GM23338 (cell line): ENCODE measurements around the gene FAM50A. TPM values are rescaled to one million over a fixed set of nuclear protein-coding genes. Genes with fewer than 3 reads are reported as not detected.

Experiments
- ATAC-seq: fragments of 200-7000 bp; cut with Tn5 transposase; 3 replicates; pipeline ENCODE4 v1.9.1; 2020
- DNase-seq: peaks from one replicate; pipeline ENCODE4 v3.0.0-alpha.2; 2015; ENCODE audit warnings: low spot score
- H2AFZ ChIP-seq: fragments of 200-600 bp; sonication (generic); 2 replicates; pipeline ENCODE4 v1.8.0; 2016; ENCODE audit warnings: antibody characterized with exemption, mild to moderate bottlenecking, moderate library complexity
- H3F3A ChIP-seq: fragments of 200-600 bp; sonication (generic); replicated peaks from 2 replicates; pipeline ENCODE4 v1.8.0; 2017; ENCODE audit warnings: antibody characterized with exemption, mixed run types, low read depth
- H3K27ac ChIP-seq: fragments of 200-600 bp; sonication (generic); 2 replicates; pipeline ENCODE4 v1.6.1; 2016; ENCODE audit warnings: low read depth
- H3K27me3 ChIP-seq: fragments of 200-600 bp; sonication (generic); 2 replicates; pipeline ENCODE4 v1.8.0; 2016; ENCODE audit warnings: mild to moderate bottlenecking, mixed run types, moderate library complexity; ENCODE audit not compliant: insufficient read depth
- H3K36me3 ChIP-seq: fragments of 200-600 bp; sonication (generic); 2 replicates; pipeline ENCODE4 v1.8.0; 2016; ENCODE audit warnings: mild to moderate bottlenecking; ENCODE audit not compliant: insufficient read depth
- H3K4me1 ChIP-seq: fragments of 200-600 bp; sonication (generic); 2 replicates; pipeline ENCODE4 v1.8.0; 2016; ENCODE audit warnings: mild to moderate bottlenecking, moderate library complexity; ENCODE audit not compliant: insufficient read depth
- H3K4me2 ChIP-seq: fragments of 200-600 bp; sonication (generic); 2 replicates; pipeline ENCODE4 v1.7.1; 2017; ENCODE audit warnings: mixed run types
- H3K4me3 ChIP-seq: fragments of 200-600 bp; sonication (generic); 2 replicates; pipeline ENCODE4 v1.6.1; 2016; ENCODE audit warnings: mixed run types
- H3K79me2 ChIP-seq: fragments of 200-600 bp; sonication (generic); replicated peaks from 2 replicates; pipeline ENCODE4 v1.8.0; 2017; ENCODE audit warnings: mild to moderate bottlenecking; ENCODE audit not compliant: insufficient read depth
- H3K9me2 ChIP-seq: fragments of 200-600 bp; sonication (generic); 2 replicates; pipeline ENCODE4 v1.8.0; 2017; ENCODE audit not compliant: insufficient read depth
- H4K20me1 ChIP-seq: fragments of 200-600 bp; sonication (generic); replicated peaks from 2 replicates; pipeline ENCODE4 v1.8.0; 2017; ENCODE audit warnings: mild to moderate bottlenecking; ENCODE audit not compliant: insufficient read depth
- H3K27ac Mint-ChIP-seq: 2 replicates; pipeline ENCODE4 v1.8.0; 2020; ENCODE audit warnings: inconsistent platforms, mild to moderate bottlenecking, moderate library complexity, mixed read lengths
- H3K27me3 Mint-ChIP-seq: 3 replicates; pipeline ENCODE4 v1.8.0; 2022; ENCODE audit warnings: low read depth, mild to moderate bottlenecking, moderate library complexity, mixed read lengths, inconsistent platforms; ENCODE audit not compliant: insufficient read depth, poor library complexity
- H3K36me3 Mint-ChIP-seq: 3 replicates; pipeline ENCODE4 v1.8.0; 2021; ENCODE audit warnings: low read depth, mild to moderate bottlenecking, inconsistent platforms, moderate library complexity, mixed read lengths
- H3K4me1 Mint-ChIP-seq: 3 replicates; pipeline ENCODE4 v1.8.0; 2020; ENCODE audit warnings: mild to moderate bottlenecking, inconsistent platforms, mixed read lengths
- H3K4me3 Mint-ChIP-seq: 3 replicates; pipeline ENCODE4 v1.8.0; 2021; ENCODE audit warnings: moderate library complexity, mild to moderate bottlenecking, inconsistent platforms, mixed read lengths
- H3K9me3 Mint-ChIP-seq: 3 replicates; pipeline ENCODE4 v1.8.0; 2020; ENCODE audit warnings: moderate library complexity, mild to moderate bottlenecking, inconsistent platforms, mixed read lengths
- CREB1 ChIP-seq: fragments of 250-450 bp; sonication (Bioruptor Pico); IDR thresholded peaks from 2 replicates; pipeline ENCODE4 v1.5.0; 2020; ENCODE audit warnings: low read depth, mild to moderate bottlenecking, moderate library complexity
- CTCF ChIP-seq, 2 experiments: fragments of 200-600 bp in 1 of 2; sonication (generic) in 1 of 2; conservative IDR thresholded peaks; 2 replicates each; pipeline versions ENCODE4 v1.5.1 to v1.6.1; 2016 to 2017; ENCODE audit warnings: antibody characterized with exemption in 2 of 2, low read depth in 2 of 2, mild to moderate bottlenecking in 2 of 2, moderate library complexity in 1 of 2
- EZH2 ChIP-seq: fragments of 200-600 bp; sonication (generic); IDR thresholded peaks from one replicate; pipeline ENCODE4 v1.8.0; 2017; ENCODE audit warnings: antibody characterized with exemption, mild to moderate bottlenecking, low read depth; ENCODE audit not compliant: unreplicated experiment
- EZH2phosphoT487 ChIP-seq: fragments of 200-600 bp; sonication (generic); IDR thresholded peaks from one replicate; pipeline ENCODE4 v1.8.1; 2018; ENCODE audit warnings: antibody characterized with exemption; ENCODE audit not compliant: unreplicated experiment
- JUNB ChIP-seq: IDR thresholded peaks from one replicate; pipeline ENCODE4 v1.6.1; 2016; ENCODE audit warnings: antibody characterized with exemption; ENCODE audit not compliant: unreplicated experiment
- STAT1 ChIP-seq: IDR thresholded peaks from one replicate; pipeline ENCODE4 v1.6.1; 2016; ENCODE audit warnings: antibody characterized with exemption; ENCODE audit not compliant: unreplicated experiment
- ZNF114 ChIP-seq: fragments of 250-450 bp; sonication (Bioruptor Pico); IDR thresholded peaks from 2 replicates; pipeline ENCODE4 v1.5.0; 2020; ENCODE audit warnings: mild to moderate bottlenecking, moderate library complexity
- ZNF331 ChIP-seq: fragments of 250-450 bp; sonication (Bioruptor Pico); IDR thresholded peaks from 2 replicates; pipeline ENCODE4 v1.5.0; 2020; ENCODE audit warnings: low read depth, mild to moderate bottlenecking, moderate library complexity
- ZNF462 ChIP-seq: fragments of 250-450 bp; sonication (Bioruptor Pico); IDR thresholded peaks from 2 replicates; pipeline ENCODE4 v1.5.0; 2020; ENCODE audit warnings: mild to moderate bottlenecking, moderate library complexity
- polyA plus RNA-seq: library from polyadenylated mRNA; unstranded; fragments of >200 nt; fragmentation: Nextera tagmentation; extraction: Ambion mirVana; gene quantifications from 2 replicates; pipeline ENCODE4 v1.2.1, GENCODE V29; 2016
- total RNA-seq: library from RNA; depleted of rRNA; stranded (reverse); fragments of >200 nt; shearing (Covaris generic); gene quantifications from 2 replicates; pipeline ENCODE4 v1.2.3, GENCODE V29; 2014

FAM50A gene
- total and polyA plus RNA-seq, 2 experiments from 2014 or later, result 23.9 to 77.6 TPM

GRCh38 chrX:154449618-154450017, 5.7 kb downstream of the FAM50A start (continued):
- TF ChIP-seq ZNF462 (no peak), ZNF114 (no peak), STAT1 (no peak)

- Histone ChIP-seq H3K27ac (no peak overlapping the region), H3K4me1 (no peaks in the 10 kb centered on the region), H3K79me2 (no peaks in the 10 kb centered on the region), H3K9me2 (no peaks in the 10 kb centered on the region), H3F3A (no peaks in the 10 kb centered on the region), H3K4me3 (no peak overlapping the region), H2AFZ (no peak overlapping the region), H3K27me3 (no peaks in the 10 kb centered on the region), H3K4me2 (no peak overlapping the region), H4K20me1 (no peaks in the 10 kb centered on the region), H3K36me3 (no peaks in the 10 kb centered on the region)
- Mint-ChIP-seq H3K27me3 (peaks cover 4% of the 10 kb centered on the region), H3K27ac (no peak overlapping the region), H3K4me1 (no peaks in the 10 kb centered on the region), H3K4me3 (no peak overlapping the region), H3K36me3 (peaks cover 6% of the 10 kb centered on the region; the same call in 2 of the 3 replicates), H3K9me3 (no peaks in the 10 kb centered on the region)
- no peak for ATAC-seq
- no peak for DNase-seq
- no peak for TF ChIP-seq CTCF (conservative IDR thresholded peaks at IDR 0.05; ENCODE audit: low read depth in 2 of 2)
- no peak for TF ChIP-seq CREB1 (CRISPR knock-in tag)
- no peak for TF ChIP-seq EZH2phosphoT487
- no peak for TF ChIP-seq STAT1
- no peak for TF ChIP-seq ZNF331 (CRISPR knock-in tag)
- TF ChIP-seq JUNB, result no peak
- no peak for TF ChIP-seq EZH2
- TF ChIP-seq ZNF462, result no peak
Measured at GRCh38 chrX:154450312-154450711, 6.4 kb downstream of the FAM50A start.
